DMS79 (cell line): Measurements from ENCODE around the gene FAM199X.
"Not testable (repeated sequence)": the region's sequence is repeated elsewhere in the genome, so short reads cannot be mapped to it uniquely, and the experiment has no call there.

Experiments
- DNase-seq: peaks from one replicate; lab custom pipeline; 2025; lab: John Stamatoyannopoulos, UW

FAM199X gene

DNA sequence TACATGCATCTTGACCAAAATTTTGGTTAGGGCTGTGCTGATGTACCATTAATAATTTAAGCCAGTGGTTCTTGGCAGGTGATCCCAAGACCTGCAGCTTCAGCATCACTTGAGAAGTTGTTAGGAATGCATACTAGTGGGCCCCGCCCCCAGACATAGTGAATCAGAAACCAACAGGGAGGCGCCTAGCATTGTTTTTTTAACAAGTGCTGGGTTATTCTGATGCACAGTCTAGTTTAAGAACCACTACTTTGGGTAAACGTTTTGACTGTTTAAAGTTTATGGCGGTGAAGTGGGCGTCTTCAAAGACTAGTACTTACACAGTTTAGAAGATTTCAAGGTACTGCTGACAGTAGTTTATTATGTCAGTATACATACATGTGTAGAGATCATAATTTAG is 23.6 kb downstream of the FAM199X start:
- no peak for DNase-seq

DNA sequence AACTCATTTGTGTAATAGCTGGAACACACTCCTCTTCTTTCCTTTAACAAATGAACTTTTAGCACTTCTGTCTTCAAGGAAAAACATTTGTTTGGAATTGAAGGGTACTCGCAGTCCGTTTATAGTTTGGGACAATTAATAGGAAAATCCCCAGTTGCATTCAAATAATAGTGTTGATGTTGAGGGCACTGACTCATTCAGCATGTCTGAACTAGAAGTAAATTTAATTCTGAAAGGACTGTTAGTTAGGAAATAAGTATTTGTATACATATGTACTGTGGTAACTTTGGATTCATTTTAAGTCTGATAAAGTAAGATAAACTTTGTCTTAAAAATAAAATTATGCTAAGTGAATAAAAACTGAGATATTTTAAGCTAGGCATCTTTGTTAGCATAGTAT is 27.2 kb downstream of the FAM199X start:
- DNase-seq, result no peak

DNA sequence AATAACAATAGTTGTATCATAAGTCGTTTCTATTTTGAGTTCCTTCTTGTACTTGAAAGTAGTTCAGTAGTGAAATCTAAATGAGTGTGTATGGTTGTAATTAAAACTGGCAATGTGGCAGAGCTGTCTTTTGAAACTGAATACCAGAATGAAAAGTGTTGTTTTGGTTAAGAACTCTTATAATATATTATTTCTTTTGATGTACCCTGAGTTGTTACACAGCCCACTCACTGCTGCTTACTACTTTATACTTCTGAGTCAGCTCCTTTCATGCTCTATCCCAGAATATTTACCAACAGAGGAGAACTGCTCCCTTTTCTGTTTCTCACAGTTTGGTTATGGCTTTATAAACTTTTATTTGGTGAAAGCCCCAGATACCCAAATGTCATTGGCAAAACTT is 28.8 kb downstream of the FAM199X start:
- no peak for DNase-seq

DNA sequence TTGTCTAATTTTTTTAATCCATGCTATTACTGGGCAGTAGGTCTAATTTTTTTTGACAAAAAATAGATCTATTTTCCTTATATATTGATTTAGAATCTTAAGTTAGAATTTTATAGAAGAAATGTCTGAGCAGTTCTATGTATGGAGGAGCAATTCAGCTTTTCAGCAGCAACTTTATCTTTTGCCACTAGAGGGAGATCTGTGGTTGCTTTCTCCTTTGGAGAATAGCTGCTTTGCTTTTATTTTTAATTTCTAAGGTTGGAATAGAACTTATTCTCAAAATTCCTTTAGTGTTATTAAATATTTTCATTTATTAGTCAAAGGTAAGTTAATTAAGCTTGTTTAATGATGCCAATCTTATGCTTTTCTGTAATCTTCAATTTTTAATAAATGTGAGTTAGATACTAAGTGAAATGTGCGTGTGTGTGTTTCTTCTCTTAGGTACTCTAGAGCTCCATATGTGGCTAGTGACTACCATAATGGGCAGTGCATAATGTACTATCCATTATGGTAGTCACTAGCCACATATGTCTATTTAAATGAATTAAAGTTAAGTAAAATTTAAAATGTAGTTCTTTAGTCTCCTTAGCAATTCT is 29.3 kb downstream of the FAM199X start:
- no peak for DNase-seq

DNA sequence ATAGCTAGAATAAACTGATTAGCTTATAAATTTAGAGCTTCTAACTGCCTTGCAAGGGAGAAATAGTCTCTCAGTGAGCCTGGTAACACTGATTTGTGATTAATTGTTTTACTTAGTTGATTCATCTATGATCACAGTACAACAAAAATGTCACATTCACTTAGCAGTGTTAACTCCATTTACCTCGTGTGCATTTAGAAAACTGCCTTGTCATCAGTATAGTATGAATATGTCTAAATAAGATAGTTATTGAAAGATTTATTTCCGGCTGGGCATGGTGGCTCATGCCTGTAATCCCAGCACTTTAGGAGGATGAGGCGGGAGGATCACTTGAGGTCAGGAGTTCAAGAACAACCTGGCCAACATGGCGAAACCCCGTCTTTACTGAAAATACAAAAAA is 39.3 kb downstream of the FAM199X start:
- no peak for DNase-seq

DNA sequence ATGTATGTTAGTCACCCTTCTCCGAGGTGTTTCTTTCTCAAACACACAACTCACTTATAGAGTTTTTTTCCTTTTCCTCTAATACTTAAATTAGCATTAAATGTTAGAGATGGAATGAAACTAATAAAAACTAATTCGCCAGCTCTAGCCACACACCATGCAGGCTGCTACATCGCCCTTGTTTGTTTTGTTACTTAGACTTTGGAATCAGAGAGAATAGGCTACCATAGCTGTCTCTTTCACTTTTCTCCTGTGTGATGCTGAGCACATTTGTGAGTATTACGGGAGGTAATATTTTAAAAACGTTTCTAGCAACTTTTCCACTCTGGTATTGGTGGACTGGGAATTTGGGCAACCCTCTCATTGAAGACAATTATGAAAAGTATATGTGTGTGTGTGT is 44.9 kb downstream of the FAM199X start:
- no peak for DNase-seq

DNA sequence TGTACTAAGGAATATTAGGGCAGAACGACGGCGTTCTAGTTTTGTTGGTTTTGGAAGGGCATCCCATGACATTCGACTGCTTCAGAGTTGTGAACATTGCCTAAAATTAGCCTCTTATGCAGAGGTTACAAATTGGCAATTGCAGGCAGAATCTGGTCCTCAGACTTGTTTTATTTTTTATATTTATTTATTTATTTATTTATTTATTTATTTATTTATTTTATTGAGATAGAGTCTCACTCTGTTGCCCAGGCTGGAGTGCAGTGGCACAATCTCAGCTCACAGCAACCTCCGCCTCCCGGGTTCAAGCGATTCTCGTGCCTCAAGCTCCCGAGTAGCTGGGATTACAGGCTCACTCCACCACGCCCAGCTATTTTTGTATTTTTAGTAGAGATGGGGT is 63.8 kb downstream of the FAM199X start:
- not testable (repeated sequence) for DNase-seq
